RPMI7951 (cell line): ENCODE measurements around the gene EPHB1. TPM values are rescaled to one million over a fixed set of nuclear protein-coding genes. Genes with fewer than 3 reads are reported as not detected.

Source experiments
- DNase-seq: peaks from one replicate; pipeline ENCODE4 v3.0.0-alpha.2; 2012; ENCODE audit warnings: low read depth
- total RNA-seq: library from RNA; depleted of rRNA; stranded (reverse); fragments of >200 nt; shearing (Covaris generic); gene quantifications from 2 replicates; pipeline ENCODE4 v1.2.3, GENCODE V29; 2014

Gene EPHB1
- total RNA-seq, 1 experiment from 2014 or later: 2.6 TPM

DNA sequence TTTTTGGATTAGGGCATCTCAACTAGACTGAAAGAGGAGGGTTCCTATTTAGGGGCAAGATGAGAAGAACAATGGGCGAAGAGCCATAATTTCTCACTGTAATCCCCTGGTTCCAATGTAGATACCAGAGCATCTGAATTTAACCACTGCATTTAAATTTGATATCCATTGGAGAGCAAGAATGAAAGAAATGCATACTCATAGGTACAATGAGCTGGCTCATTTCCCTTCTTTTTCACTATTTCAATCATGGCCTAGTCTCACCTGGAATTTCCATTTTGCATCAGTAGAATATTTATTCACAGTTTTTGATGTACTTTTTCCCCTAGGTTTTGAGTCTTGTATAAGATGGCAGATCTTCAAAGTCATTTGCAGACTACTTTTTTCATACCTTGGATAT is 13.8 kb downstream of the EPHB1 start:
- no peak for DNase-seq

DNA sequence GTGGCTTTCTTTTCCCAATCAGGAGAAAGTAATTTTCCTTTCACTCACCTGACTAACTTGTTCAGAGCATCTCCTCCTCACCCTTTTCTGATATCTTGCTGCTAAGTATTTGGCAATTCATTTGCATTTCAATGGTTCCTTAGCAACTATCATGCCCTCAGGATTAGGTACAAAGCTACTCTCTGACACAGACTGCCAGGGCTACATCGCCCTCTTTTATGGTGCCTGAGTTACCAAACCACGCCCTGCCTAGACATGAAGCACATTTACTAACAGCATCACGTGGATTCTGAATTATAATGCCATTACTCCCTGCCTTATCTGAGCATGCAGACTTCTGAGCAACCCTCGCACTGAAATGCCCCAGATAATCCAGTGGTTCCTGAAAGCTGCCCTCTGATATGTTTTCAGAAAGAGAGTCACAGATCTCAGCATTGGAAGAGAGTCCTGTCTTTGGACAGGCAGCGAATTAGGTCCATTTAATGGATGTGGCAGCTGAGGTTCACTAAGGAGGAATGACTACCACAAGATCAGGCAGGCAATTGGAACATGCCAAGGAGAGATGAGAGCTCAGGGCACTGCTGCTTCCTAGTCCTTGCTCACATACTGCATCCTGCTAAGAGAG is 14.5 kb downstream of the EPHB1 start:
- no peak for DNase-seq

DNA sequence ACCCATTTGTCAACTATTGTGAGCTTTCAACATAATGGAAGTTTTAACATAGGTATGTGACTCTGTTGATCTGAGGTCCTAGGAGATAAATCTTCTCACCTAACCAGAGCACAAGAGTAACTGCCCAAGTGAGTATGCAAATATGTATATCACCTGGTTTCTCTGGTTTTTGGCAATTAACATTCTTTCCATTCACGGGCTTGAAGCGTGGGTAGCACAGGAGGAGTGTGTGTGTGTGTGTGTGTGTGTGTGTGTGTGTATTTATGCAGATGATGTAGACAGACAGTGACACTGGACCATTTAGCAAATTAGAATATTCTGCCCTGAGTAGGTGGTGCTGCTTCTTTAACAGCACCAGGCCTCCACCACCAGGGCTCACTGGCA is 15.0 kb downstream of the EPHB1 start:
- DNase-seq: no peak

DNA sequence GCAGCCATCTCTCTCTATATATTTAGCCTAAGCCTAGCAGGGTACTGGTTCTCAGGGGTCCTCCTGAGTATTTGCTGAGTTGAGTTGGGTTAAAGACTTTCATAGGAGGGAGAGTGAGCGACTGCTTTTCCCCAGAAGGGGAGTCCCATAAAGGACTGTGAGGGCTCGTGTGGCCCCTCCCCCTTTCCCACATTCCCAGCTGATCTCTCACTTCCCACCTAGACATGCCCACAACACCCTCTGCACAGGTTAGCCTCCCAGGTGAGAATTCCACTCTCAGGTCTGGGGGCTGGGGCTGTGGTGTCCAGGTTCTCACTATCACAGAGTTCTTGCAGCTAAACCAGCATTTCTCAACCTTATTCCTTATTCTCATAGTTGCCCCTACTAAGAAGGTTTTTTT is 15.8 kb downstream of the EPHB1 start:
- DNase-seq: no peak

DNA sequence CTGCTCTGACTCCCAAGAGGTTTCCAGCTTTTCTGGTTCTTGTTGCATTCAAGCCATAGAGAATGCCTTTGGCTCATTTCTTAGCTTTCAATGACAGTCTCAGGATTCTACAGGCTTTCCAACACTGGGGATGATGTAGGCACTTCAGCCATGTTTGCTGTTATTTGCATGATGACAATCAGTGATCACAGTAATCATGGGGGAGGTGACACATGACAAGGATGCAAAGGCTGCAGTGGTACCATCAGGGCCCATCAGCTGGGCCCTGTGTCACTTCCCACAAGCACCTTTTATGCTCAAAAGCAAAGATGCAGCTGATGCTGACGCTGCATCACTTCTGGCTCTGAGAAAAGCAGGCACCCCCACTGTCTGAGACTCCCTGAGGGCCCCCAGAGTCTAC is 18.6 kb downstream of the EPHB1 start:
- no peak for DNase-seq

DNA sequence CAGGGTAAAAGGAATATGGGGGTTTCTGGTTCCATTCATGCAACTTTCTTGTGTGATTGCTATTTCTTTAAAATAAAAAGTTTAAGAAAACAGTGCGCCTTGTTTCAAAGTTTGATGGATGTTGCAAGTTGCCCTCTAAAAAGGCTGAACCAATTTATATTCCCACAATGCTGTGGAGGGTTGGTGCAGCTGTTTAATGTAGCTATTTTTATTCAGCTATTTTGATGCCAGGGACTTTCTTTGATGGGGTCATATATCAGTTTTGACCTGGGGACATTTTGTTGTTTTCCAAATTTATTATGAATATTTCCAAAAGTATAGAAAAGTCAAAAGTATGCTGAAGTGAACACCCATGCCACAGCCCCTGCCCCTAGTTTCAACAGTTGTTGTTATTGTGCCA is 20.5 kb downstream of the EPHB1 start:
- DNase-seq: no peak

DNA sequence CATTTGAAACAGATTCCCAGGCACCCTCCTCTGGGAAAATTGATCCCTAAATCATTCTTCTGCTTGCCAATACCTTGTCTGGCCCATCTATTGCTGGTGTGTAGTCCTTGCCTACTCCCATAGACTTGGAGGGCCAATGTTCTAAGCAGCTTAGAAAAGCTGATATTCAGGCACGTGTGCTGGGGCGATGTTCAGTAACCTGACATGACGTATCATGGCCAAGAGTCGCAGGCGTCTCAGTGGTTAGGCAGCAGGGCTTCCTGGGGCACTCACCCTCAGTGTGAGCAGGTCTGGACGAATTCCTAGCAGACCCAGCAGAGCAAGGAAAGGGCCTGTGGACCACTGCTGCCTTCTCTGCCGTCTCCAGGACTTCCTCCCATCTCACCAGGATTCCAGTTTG is 21.6 kb downstream of the EPHB1 start:
- no peak for DNase-seq

DNA sequence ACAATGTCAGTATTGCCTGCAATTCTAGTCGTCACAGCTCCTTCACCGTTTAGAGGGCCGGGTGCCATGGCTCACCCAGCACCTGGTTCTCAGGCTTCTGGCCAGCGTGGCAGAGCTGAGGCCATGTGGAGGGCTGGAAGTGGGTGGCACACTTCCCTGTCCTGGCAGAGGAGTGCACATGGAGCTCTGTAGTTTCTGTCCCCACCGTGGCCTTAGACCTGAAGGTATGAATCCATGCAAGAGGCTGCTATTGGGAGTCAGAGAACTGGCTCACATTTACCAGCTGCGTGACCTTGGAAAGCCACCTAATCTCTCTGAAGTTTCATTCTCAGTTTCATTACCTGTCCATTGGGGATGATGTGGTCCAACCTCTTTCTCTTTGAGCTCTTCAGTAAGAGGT is 22.2 kb downstream of the EPHB1 start:
- DNase-seq: no peak

DNA sequence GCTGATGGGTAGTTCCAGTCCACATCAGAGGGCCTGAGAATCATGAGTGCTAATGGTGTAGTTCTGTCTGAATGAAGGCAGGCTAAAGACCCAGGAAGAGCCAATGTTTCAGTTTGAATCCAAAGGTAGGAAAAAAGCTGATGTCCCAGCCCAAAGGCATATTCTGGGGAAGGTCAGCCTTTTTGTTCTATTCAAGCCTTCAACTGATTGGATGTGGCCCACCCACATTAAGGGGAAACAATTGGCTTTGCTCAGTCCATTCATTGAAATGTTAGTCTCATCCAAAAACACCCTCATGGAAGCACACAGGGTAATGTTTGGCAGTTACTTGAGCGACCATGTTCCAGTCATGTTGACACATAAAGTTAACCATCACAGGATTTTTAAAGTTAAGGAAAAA is 25.9 kb downstream of the EPHB1 start:
- no peak for DNase-seq

DNA sequence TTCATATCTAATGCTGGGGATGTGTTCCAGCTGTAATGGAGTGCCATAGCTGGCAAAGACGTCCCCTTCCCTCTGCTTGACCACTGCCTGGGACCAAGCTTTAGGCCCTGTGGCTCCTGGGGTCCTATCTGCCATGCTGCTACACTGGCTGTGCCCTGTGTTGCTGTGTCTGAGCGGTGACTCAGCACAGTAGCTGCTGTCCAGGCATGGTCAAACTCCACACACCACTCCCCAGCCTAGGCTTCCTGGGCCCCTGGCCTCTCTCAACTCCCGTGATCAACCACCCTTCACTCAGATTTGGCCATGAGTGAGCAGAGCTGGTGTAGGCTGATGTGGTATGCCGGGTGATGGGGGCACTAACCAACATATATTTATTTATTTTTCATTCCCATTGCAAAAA is 27.0 kb downstream of the EPHB1 start:
- DNase-seq: peak; percentile 49

DNA sequence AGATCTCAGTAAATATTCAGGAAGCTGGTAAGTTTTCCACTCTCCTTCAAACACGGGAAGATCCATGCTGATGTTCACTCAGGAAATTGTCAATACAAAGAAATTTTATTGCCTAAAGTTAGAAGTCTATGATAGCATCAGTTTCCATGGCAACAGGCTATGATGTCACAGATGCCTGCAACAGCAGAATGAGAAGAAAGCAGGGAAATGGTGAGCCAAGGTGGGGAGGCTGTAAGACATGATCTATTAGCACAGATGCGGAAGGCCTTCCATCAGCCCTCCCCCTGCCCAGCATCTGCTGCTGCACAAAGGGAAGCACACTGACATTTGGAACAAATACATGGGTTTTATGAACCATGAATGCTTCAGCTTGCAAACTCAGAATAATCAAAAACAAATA is 28.6 kb downstream of the EPHB1 start:
- DNase-seq: no peak

DNA sequence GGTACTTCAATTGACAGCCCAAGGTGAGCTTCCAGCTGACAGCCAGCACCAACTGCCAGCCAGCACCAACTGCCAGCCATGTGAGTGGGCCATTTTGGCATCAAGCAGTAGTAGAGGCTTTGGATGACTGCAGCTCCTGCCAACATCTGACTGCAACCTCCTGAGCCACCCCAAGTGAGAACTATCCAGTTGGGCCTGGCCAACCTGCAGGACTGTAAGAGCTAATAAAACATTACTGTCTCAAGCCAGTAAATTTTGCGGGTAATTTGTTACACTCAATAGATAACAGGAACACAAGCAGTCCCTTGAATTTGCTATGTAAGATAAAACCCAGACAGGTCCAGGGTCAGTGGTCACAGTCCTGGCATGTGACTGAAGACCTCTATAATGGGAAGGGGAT is 29.7 kb downstream of the EPHB1 start:
- no peak for DNase-seq

DNA sequence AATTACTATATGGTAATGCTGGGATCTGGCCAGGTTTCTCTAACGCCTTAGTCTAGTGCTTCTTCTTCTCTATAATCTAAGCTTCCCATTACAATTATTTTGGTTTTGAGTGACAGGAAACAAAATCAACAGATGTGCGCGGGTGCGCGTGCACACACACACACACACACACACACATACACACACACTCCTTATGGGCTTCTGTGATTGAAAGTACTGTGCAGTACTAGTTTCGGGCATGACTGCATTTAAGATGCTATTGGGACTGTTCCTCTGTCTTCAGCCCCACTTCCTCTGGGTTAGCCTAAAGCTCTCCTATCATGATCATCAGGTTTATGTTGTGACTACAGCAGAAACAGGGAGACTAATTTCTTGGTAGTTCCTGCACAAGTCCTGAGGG is 32.2 kb downstream of the EPHB1 start:
- no peak for DNase-seq

DNA sequence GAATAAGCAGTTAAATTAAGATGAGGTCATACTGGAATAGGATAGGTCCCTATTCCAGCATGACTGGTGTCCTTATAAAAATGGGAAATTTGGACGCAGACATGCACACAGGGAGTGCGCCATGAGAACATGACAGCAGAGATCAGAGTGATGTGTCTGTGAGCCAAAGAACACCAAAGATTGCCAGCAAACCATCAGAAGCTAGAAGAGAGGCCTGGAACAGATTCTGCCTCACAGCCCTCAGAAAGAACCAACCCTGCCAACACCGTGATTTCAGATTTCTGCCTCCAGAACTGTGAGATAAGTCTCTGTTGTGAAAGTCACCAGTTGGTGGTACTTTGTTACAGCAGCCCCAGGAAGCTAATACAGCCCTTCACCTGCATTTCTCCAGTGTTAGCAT is 34.7 kb downstream of the EPHB1 start:
- DNase-seq: no peak

DNA sequence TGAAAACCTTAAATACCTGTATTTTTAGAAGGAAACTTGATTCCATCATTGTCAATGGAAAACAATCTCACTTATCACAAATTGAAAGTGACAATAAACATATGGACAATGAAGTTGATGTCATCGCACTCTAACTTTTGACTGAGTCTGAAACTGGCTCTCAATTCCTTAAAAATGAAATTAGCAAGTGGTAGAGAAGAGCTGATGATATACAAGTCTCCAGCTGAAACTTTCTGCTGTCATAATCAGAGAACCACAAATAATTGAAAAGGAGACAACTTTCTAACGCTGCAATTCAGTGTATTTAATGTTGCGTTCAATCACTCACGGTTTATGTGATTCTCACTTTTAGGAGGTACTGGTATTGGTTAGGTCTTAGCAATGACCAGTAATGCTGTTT is 37.5 kb downstream of the EPHB1 start:
- DNase-seq: no peak

DNA sequence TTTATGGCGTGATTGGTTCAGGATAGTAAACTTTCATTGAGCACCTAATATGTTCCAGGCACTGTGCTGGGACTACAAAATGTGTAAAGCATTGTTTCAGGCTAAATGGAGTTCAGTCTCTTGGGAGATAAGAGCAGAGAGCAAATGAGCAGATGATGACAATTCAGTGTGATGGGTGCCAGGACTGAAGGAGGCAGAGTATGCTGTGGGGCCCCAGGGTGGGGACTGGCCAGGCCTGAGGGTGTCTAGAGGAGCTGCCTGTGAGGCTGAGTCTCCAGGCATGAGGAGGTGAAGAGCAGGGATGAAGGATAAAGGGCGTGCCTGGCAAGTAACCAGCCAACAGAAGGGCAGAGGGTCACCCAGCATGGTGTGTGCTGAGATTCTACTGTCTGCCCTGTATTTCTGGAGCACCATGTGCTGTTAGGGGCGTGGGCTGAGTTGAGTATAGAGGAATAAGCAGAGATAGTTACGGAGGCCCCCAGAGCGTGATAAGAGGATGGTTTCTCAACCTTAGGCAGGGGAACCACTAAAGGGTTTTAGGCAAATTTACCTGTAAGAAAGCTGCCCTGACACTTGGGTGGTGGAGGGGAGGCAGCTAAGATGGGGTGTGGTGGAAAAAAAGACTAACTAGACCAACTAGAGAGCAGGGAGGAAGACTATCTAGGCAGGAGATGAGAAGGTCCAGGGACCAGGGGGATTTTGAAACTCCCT is 38.5 kb downstream of the EPHB1 start:
- no peak for DNase-seq

DNA sequence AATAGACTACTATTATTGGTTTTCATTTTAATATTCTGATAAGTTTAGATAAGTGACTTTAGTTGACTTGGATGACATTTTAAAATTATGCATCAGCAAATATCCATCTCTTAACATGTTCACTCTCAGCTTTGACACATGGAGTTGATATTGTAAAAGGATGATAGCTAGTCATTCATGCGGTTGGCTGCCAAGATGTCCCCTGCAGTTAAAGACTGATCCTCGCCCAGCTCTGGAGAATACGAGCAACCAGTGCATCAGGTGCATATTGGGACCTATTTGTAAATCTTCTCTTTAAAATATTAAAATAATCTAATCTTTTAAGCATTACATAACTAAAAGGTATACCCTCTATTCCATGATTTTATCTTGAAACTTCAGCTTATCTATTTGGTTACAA is 41.9 kb downstream of the EPHB1 start:
- no peak for DNase-seq

DNA sequence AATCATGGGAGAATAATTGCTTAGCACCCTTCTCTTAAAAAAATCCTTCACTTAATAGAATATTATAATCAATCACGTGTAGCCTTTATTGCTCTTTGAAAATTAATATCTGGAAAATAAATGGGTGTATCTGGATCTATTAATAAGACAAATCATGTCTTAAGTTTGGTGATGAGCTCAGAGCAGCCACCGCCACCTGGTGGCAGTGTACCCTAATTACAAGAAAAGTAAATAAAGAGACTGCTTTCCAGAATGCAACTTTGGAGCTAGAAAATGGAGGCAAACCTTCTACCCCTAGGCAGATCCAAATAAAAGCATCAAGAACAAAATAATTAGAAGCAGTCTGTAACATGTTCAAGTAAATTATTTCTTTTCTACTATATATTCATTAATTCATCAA is 43.5 kb downstream of the EPHB1 start:
- no peak for DNase-seq

DNA sequence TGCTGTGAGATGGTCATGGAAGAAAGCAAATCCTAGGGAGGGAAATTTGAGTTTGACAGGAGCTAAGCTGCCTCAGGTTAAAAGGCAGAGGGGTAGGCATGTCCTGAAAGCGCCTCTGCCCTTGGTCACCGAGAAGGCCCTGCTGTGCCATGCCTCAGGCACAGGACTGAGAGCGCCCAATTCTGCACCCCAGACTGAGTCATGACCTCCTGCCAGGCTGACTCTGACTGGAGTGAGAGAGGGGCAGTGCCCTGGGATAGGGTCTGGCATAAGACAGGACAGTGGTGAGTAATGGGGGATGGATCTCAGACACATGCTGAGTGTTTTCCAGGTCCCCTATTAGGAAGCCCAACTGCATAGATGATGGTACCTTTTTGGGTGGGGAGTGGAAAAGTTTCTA is 44.4 kb downstream of the EPHB1 start:
- DNase-seq: peak; percentile 68

DNA sequence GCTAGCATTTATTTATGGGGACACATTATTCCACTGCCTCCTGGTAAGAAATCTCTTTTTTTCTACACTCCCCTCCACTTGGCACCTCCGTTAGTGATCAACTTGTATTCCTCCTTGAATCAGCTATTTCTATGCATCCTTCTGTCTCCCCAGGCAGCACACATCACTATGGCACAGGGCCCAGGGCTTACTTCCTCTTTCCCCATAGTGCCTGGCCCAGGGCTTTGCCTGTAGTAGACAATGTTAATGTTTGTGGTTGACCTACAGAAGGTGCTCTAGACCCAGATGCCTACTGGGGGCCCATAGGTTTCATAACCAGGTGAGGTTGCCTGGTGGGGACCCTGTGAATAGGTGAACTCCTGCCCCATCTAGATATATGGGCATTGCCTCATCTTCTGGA is 44.9 kb downstream of the EPHB1 start:
- DNase-seq: no peak

DNA sequence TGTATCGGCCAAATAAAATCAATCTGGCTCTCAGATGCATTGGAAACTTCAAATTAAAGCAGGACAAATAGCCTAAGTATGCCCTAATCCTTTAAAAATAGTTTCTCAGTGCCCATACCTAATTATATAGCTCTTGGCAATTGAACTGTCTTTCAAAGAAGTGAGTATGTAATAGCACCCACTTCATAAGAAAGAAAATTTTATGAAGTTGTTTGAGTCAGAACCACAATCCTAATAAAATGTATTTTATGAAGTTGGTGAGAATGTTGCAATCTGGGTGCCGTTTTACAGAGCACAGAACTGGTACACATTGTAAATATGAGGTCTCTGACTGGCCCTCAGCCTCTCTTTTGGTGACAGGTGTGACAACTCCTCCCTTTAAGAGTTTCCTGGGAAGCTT is 45.4 kb downstream of the EPHB1 start:
- DNase-seq: no peak

DNA sequence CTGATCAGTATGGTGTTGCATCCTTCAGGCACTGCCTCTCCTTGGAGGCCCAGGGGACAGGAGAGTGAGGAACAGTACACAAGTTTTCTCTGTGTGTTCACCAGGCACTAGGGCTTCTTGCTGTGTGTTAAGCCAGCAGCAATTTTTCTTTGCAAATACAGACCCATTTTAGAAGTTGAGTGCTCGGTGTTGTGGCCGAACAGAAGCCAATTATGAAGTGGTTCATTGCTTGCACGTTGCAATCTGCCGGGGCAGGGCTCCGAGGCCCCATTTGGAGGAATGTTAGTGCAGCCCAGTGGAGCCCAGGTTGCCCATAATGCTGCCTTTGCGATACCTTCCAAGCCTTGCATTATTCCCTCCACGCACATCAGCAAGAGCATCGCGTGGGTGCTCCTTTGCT is 51.0 kb downstream of the EPHB1 start:
- DNase-seq: no peak

DNA sequence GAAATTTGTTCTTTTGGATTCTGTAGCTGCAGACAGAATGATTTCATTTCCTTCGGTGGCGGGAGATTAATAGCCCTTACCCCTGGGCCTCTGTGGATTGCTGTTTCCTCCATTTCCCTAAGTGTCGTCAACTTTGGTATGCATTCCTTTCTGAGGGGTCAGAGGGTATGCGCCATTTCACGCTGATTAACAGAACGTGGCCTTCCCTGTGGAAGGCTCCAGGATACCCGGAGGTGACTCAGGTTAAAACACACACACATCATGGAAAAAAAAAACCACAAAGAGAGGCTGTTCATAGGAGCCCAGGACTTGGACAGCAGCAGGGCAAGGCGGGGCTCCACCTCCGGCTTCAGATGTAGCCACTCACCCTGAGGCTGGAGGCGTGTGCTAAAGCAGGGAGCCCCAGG is 51.9 kb downstream of the EPHB1 start:
- DNase-seq: peak; percentile 99

DNA sequence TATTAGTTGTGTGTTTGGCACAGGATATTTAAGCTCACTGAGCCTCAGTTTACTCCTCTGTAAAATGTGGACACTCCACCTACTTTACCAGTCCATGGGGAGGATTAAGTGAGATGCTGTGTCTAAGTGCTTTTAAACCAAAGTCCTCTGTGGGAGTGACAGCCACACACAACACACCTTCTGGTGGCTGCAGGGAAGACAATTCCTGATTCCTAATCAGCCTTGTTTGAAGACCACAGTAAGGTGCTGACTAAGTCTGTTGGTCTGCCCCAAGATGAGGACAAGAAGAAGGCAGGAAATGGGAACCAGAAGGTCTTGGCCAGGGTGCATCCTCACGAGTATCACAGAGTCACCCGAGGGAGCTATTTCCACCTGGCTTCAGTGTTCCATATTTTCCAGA is 52.3 kb downstream of the EPHB1 start:
- peak; percentile 63 for DNase-seq
